DND-41 (cell line): ENCODE measurements around the gene URB2.

Experiments
- ATAC-seq: fragments of 200-7000 bp; cut with Tn5 transposase; 3 replicates; pipeline ENCODE4 v1.9.1; 2021; ENCODE audit warnings: low read depth; ENCODE audit not compliant: insufficient read depth
- DNase-seq: peaks from one replicate; pipeline ENCODE4 v3.0.0-alpha.2; 2020
- H2AFZ ChIP-seq: 2 replicates; pipeline ENCODE4 v1.6.0; 2012; ENCODE audit warnings: low read depth, low read length
- H3K27ac ChIP-seq: 2 replicates; pipeline ENCODE4 v1.5.1; 2012; ENCODE audit warnings: low read length, inconsistent platforms
- H3K27me3 ChIP-seq: fragments of 200-600 bp; sonication (generic); 2 replicates; pipeline ENCODE4 v1.6.0; 2012; ENCODE audit warnings: low read length, mild to moderate bottlenecking, inconsistent platforms; ENCODE audit not compliant: insufficient read depth, poor library complexity
- H3K36me3 ChIP-seq: 2 replicates; pipeline ENCODE4 v1.5.1; 2012; ENCODE audit warnings: low read length, inconsistent platforms; ENCODE audit not compliant: insufficient read depth
- H3K4me1 ChIP-seq: 2 replicates; pipeline ENCODE4 v1.5.1; 2012; ENCODE audit warnings: mild to moderate bottlenecking, low read length; ENCODE audit not compliant: insufficient read depth
- H3K4me2 ChIP-seq: 2 replicates; pipeline ENCODE4 v1.6.0; 2012; ENCODE audit warnings: mild to moderate bottlenecking, moderate library complexity, low read length, inconsistent platforms; ENCODE audit not compliant: insufficient read depth
- H3K4me3 ChIP-seq, 2 experiments: fragments of 200-600 bp in 1 of 2; shearing (Covaris generic) in 1 of 2; 2 replicates each; pipeline ENCODE4 v1.5.1; 2012 to 2016; ENCODE audit warnings: inconsistent platforms in 2 of 2, low read length in 2 of 2, mild to moderate bottlenecking in 2 of 2, low read depth in 1 of 2, moderate library complexity in 1 of 2
- H3K79me2 ChIP-seq: 2 replicates; pipeline ENCODE4 v1.6.0; 2012; ENCODE audit warnings: low read length, inconsistent platforms; ENCODE audit not compliant: insufficient read depth
- H3K9ac ChIP-seq: 2 replicates; pipeline ENCODE4 v1.6.0; 2012; ENCODE audit warnings: low read depth, mild to moderate bottlenecking, inconsistent platforms, low read length, moderate library complexity
- H3K9me3 ChIP-seq: 2 replicates; pipeline ENCODE4 v1.5.1; 2012; ENCODE audit warnings: low read length, moderate library complexity, mild to moderate bottlenecking, inconsistent platforms; ENCODE audit not compliant: insufficient read depth, severe bottlenecking
- H4K20me1 ChIP-seq: 2 replicates; pipeline ENCODE4 v1.6.0; 2012; ENCODE audit warnings: low read length; ENCODE audit not compliant: insufficient read depth
- CTCF ChIP-seq: IDR thresholded peaks from 2 replicates; pipeline ENCODE4 v1.5.1; 2012; ENCODE audit warnings: borderline replicate concordance, low read length, moderate library complexity, mild to moderate bottlenecking; ENCODE audit not compliant: poor library complexity, severe bottlenecking; ENCODE audit errors: extremely low read depth
- EZH2 ChIP-seq: IDR thresholded peaks from 3 replicates; pipeline ENCODE4 v1.6.1; 2012; ENCODE audit warnings: borderline replicate concordance, low read depth, mild to moderate bottlenecking, moderate library complexity, low read length, inconsistent platforms; ENCODE audit not compliant: severe bottlenecking

The URB2 gene

GRCh38 chr1:229617351-229618100, 8.5 kb upstream of the URB2 start:
- Histone ChIP-seq H3K4me3 (no peak overlapping the region), H3K27ac (no peak overlapping the region), H4K20me1 (peaks cover 39% of the 10 kb centered on the region; the same call in 1 of the 2 replicates), H3K4me1 (peaks cover 9% of the 10 kb centered on the region; the same call in 1 of the 2 replicates), H2AFZ (no peak overlapping the region), H3K79me2 (peaks cover 93% of the 10 kb centered on the region), H3K9ac (no peak overlapping the region), H3K4me2 (no peak overlapping the region), H3K27me3 (no peaks in the 10 kb centered on the region), H3K36me3 (peaks cover 25% of the 10 kb centered on the region), H3K9me3 (no peaks in the 10 kb centered on the region)
- no peak for DNase-seq
- TF ChIP-seq EZH2 (no peak), CTCF (no peak)
- ATAC-seq = no peak

- no peak overlapping the region for H3K9ac ChIP-seq
- H3K4me3 ChIP-seq = no peak overlapping the region
- no peaks in the 10 kb centered on the region for H3K9me3 ChIP-seq
- H3K36me3 ChIP-seq = peaks cover 20% of the 10 kb centered on the region
- peaks cover 46% of the 10 kb centered on the region; the same call in 1 of the 2 replicates for H4K20me1 ChIP-seq
- ATAC-seq (no peak), DNase-seq (no peak)
- H3K27me3 ChIP-seq = no peaks in the 10 kb centered on the region
- H3K79me2 ChIP-seq = peaks cover 98% of the 10 kb centered on the region
- no peak overlapping the region for H2AFZ ChIP-seq
- no peak for TF ChIP-seq EZH2
- no peak for TF ChIP-seq CTCF
- H3K27ac ChIP-seq = no peak overlapping the region
- no peak overlapping the region for H3K4me2 ChIP-seq
- H3K4me1 ChIP-seq = peaks cover 19% of the 10 kb centered on the region
Observed at GRCh38 chr1:229619002-229619401, 7.0 kb upstream of the URB2 start.

GRCh38 chr1:229619614-229620013, 6.4 kb upstream of the URB2 start:
- H3K36me3 ChIP-seq = peaks cover 14% of the 10 kb centered on the region; the same call in 1 of the 2 replicates
- no peak for ATAC-seq
- no peaks in the 10 kb centered on the region for H3K27me3 ChIP-seq
- no peak for DNase-seq
- H3K4me3 ChIP-seq = no peak overlapping the region
- H3K9me3 ChIP-seq = no peaks in the 10 kb centered on the region
- H3K27ac ChIP-seq = no peak overlapping the region
- H3K4me2 ChIP-seq = no peak overlapping the region
- peaks cover 41% of the 10 kb centered on the region; the same call in 1 of the 2 replicates for H4K20me1 ChIP-seq
- H3K9ac ChIP-seq = no peak overlapping the region
- H3K4me1 ChIP-seq = peaks cover 26% of the 10 kb centered on the region
- no peak for TF ChIP-seq EZH2
- TF ChIP-seq CTCF = no peak
- H3K79me2 ChIP-seq = peaks cover 98% of the 10 kb centered on the region
- no peak overlapping the region for H2AFZ ChIP-seq
